HG03139 (cell line): ENCODE measurements around the gene ALPK3.

ENCODE experiments used
- ATAC-seq: cut with Tn5 transposase; IDR thresholded peaks from one replicate; pipeline ENCODE4 v1.9.1; 2021; ENCODE audit not compliant: unreplicated experiment

Gene ALPK3

GRCh38 chr15:84915606-84915958 lies 98.4 kb downstream of the ALPK3 start:
- ATAC-seq, result no peak

- no peak for ATAC-seq
These were observed 100.3 kb downstream of the ALPK3 start for GRCh38 chr15:84917452-84917851.

- no peak for ATAC-seq
These were observed 102.0 kb downstream of the ALPK3 start for GRCh38 chr15:84919106-84919667.

- ATAC-seq, result no peak
These were observed 104.0 kb downstream of the ALPK3 start for GRCh38 chr15:84921121-84921520.

GRCh38 chr15:84922530-84922929 lies 105.4 kb downstream of the ALPK3 start:
- ATAC-seq, result no peak
